Smooth muscle cell of the umbilical artery (primary cell): Measurements from ENCODE around the gene RBBP8. TPM values are rescaled to one million over a fixed set of nuclear protein-coding genes. Genes with fewer than 3 reads are reported as not detected.

Experiments
- total RNA-seq: library from RNA; depleted of rRNA; stranded (reverse); fragments of >200 nt; gene quantifications from 2 replicates; pipeline ENCODE4 v1.2.3, GENCODE V29; 2014

RBBP8 gene
- 20.8 and 28.8 TPM in 2 replicates for total RNA-seq

GRCh38 chr18:22933206-22933965 is at the start of gene RBBP8:
Gene RBBP8 (plus strand): TSS chr18:22933328. CDS start chr18:22936852, 3,524 bp downstream.

Other genes starting within 250 kb of the RBBP8 start
- 1.7 and 2.7 TPM in 2 replicates for gene CABLES1, start 202.2 kb downstream of the RBBP8 start, total RNA-seq